Neutrophil (primary cell): ENCODE results near the gene DROSHA.

ENCODE experiments used
- H3K27ac ChIP-seq: fragments of 200-600 bp; sonication (generic); 2 replicates; pipeline ENCODE4 v1.5.1; 2016; ENCODE audit warnings: mild to moderate bottlenecking, moderate library complexity
- H3K27me3 ChIP-seq: fragments of 200-600 bp; sonication (generic); 2 replicates; pipeline ENCODE4 v1.6.0; 2016; ENCODE audit warnings: mild to moderate bottlenecking
- H3K36me3 ChIP-seq: fragments of 200-600 bp; sonication (generic); 2 replicates; pipeline ENCODE4 v1.5.1; 2017
- H3K4me1 ChIP-seq, 2 experiments: fragments of 200-600 bp in 1 of 2; sonication (generic) in 1 of 2; 1 replicate in 1 of 2; 2 replicates in 1 of 2; pipeline versions ENCODE4 v1.5.1 to v1.6.1; 2013 to 2016; ENCODE audit warnings: low read depth in 1 of 2, low read length in 1 of 2, mild to moderate bottlenecking in 1 of 2, moderate library complexity in 1 of 2; ENCODE audit not compliant: control insufficient read depth in 1 of 2, insufficient read depth in 1 of 2
- H3K4me3 ChIP-seq, 2 experiments: fragments of 200-600 bp in 1 of 2; sonication (generic) in 1 of 2; 1 replicate in 1 of 2; 2 replicates in 1 of 2; pipeline ENCODE4 v1.5.1; 2013 to 2016; ENCODE audit warnings: low read depth in 1 of 2, low read length in 1 of 2, mild to moderate bottlenecking in 1 of 2, moderate library complexity in 1 of 2
- H3K9me3 ChIP-seq: fragments of 200-600 bp; sonication (generic); 2 replicates; pipeline ENCODE4 v1.5.1; 2016
- TF ChIP-seq, protein P1 (sequence below): fragments of 200-600 bp; sonication (generic); IDR thresholded peaks from 2 replicates; pipeline ENCODE4 v1.5.1; 2016; ENCODE audit warnings: antibody characterized with exemption

DROSHA gene

DNA sequence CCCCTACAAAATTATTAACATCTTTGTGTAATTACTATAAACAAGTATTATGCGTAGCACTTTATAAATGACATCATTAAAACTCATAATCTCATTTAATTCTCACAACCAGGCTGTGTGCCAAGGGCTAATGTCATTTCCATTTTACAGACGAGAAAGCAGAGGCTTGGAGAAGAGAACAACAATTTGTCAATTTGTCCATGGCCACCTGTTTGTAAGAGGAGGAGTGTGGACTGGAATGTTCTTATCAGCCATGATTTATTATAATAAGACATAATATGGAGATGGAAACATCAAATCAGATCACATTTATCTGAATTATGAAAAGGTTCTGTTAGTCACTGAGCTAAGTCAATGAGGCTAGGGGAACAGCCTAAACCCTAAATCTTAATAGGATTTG lies 97.0 kb downstream of the DROSHA start:
- Histone ChIP-seq H3K4me1 (no peaks in the 10 kb centered on the region), H3K27ac (no peak overlapping the region), H3K27me3 (no peaks in the 10 kb centered on the region), H3K9me3 (no peaks in the 10 kb centered on the region), H3K4me3 (no peak overlapping the region), H3K36me3 (peaks cover 21% of the 10 kb centered on the region)
- TF ChIP-seq, protein P1, sequence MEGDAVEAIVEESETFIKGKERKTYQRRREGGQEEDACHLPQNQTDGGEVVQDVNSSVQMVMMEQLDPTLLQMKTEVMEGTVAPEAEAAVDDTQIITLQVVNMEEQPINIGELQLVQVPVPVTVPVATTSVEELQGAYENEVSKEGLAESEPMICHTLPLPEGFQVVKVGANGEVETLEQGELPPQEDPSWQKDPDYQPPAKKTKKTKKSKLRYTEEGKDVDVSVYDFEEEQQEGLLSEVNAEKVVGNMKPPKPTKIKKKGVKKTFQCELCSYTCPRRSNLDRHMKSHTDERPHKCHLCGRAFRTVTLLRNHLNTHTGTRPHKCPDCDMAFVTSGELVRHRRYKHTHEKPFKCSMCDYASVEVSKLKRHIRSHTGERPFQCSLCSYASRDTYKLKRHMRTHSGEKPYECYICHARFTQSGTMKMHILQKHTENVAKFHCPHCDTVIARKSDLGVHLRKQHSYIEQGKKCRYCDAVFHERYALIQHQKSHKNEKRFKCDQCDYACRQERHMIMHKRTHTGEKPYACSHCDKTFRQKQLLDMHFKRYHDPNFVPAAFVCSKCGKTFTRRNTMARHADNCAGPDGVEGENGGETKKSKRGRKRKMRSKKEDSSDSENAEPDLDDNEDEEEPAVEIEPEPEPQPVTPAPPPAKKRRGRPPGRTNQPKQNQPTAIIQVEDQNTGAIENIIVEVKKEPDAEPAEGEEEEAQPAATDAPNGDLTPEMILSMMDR = no peak

DNA sequence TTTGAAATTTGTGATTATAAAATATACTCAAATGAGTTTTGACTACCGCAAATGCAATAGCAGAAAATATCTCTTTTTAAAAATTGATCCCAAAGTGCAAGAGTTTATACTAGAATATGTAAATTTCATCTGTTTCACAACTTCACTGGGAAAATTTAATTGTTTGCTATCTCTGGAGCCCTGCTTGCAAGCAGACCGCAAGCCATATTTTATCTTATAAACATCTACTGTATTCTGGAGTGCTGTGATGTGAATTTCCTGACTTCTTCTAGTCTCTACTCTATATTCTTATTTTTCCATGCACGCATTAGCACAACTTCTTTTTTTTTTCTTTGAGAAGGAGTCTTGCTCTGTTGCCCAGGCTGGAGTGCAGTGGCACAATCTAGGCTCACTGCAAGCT lies 98.7 kb downstream of the DROSHA start:
- TF ChIP-seq, protein P1 = no peak
- H3K36me3 ChIP-seq = peaks cover 15% of the 10 kb centered on the region

DNA sequence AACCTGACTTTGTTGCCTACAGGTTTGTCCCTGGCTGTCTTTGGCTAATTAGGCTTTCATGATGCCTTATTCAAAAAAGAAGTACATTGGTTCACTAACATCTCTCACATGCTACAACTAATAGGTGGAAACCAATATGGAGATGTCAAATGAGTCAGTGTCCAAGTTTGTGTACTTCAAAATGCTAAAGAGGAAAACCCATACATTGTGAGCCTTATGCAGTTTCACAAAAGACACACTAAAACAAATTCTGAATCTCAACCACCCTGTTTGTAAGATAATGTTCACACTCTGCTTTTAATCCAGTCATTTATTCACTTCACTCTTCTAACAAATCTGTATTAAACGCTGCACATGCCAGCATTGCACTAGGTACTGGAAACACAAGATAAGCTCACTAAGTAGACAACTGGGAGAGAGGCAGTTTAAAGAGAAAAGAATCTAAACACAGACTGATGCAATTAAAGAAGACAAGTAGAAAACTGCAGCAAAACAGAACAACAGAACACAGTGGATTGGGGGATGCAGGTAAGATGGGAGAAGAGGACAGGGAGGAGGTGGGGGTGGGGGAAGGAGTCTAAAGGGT lies 104.1 kb downstream of the DROSHA start:
- Histone ChIP-seq H3K4me3 (no peak overlapping the region), H3K27ac (no peak overlapping the region), H3K27me3 (no peaks in the 10 kb centered on the region), H3K36me3 (peaks cover 17% of the 10 kb centered on the region), H3K4me1 (no peaks in the 10 kb centered on the region), H3K9me3 (no peaks in the 10 kb centered on the region)
- TF ChIP-seq, protein P1 = no peak

More for the DNA sequence above, 98.7 kb downstream of the DROSHA start:
- Histone ChIP-seq H3K4me1 (no peaks in the 10 kb centered on the region), H3K9me3 (no peaks in the 10 kb centered on the region), H3K27ac (no peak overlapping the region), H3K4me3 (no peak overlapping the region), H3K27me3 (no peaks in the 10 kb centered on the region)

DNA sequence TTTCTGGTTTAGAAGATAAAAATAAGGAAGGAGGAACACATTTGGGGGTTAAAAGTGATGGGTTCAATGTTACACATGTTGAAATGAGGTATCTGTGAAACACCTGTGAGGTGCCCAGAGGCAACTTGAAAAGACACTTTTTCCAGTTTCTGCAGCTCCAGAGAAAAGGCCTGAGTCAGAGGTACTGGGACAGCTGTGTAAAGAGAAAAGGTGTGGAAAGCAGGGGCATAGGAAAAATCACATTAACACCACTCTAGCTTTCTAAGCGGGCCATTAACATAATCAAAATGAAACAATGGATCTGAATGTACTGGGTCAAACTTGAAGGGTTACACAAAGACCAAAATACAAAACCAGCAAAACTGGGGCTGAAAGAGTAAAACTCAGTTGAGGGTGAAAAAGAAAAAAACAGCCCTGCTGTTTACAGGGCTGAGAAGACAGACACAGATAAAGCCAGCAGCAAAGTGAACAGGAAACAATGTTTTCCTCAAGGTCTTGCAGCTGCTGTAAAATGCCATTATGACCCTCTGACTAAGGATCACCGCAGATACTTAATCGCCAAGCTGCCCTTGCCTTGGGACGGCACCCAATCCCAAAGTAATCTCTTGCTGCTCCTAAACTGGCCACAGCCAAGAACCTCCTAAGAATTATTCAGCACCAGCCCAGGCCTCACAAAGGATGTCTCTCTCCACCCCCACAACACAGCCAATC lies 104.7 kb downstream of the DROSHA start:
- H3K4me1 ChIP-seq = no peaks in the 10 kb centered on the region
- no peaks in the 10 kb centered on the region for H3K9me3 ChIP-seq
- TF ChIP-seq, protein P1 = no peak
- H3K27me3 ChIP-seq = no peaks in the 10 kb centered on the region
- H3K27ac ChIP-seq = no peak overlapping the region
- no peak overlapping the region for H3K4me3 ChIP-seq
- peaks cover 22% of the 10 kb centered on the region for H3K36me3 ChIP-seq

DNA sequence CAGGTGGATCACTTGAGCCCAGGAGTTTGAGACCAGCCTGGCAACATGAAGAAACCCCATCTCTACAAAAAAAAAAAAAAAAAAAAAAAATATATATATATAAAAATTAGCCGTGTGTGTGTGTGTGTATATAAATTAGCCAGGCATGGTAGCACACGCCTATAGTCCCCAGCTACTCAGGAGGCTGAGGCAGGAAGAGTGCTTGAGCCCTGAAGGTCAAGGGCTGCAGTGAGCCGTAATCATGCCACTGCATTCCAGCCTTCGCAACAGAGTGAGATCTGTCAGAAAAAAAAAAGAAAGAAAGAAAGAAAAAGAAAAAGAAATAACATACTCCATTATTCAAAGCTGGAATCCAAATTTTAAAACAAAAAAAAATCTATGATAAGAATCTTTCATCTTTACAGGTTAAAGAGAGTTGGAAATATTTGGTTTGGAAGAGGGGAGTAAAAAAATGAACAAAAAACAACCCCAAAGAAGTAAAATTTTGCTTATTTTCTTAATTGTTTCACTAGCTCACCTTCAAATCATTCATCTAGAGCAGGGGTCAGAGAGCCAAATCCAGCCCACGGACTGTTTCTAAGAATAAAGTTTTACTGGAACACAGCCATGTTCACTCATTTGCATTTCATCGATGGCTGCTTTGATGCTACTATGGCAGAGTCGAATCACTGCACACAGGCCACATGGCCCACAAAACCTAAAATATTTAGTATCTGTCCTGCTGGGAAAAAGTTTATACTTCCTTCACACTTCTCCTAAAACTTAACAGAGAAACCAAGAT lies 109.9 kb downstream of the DROSHA start:
- Histone ChIP-seq H3K9me3 (no peaks in the 10 kb centered on the region), H3K4me3 (no peak overlapping the region), H3K36me3 (peaks cover 55% of the 10 kb centered on the region), H3K4me1 (no peaks in the 10 kb centered on the region), H3K27me3 (no peaks in the 10 kb centered on the region), H3K27ac (no peak overlapping the region)
- TF ChIP-seq, protein P1 = no peak
